ENCODE results near the gene GRM8. TPM values are rescaled to one million over a fixed set of nuclear protein-coding genes. Genes with fewer than 3 reads are reported as not detected.

The GRM8 gene
- total RNA-seq, 2 experiments from 2014 or later: not detected

DNA sequence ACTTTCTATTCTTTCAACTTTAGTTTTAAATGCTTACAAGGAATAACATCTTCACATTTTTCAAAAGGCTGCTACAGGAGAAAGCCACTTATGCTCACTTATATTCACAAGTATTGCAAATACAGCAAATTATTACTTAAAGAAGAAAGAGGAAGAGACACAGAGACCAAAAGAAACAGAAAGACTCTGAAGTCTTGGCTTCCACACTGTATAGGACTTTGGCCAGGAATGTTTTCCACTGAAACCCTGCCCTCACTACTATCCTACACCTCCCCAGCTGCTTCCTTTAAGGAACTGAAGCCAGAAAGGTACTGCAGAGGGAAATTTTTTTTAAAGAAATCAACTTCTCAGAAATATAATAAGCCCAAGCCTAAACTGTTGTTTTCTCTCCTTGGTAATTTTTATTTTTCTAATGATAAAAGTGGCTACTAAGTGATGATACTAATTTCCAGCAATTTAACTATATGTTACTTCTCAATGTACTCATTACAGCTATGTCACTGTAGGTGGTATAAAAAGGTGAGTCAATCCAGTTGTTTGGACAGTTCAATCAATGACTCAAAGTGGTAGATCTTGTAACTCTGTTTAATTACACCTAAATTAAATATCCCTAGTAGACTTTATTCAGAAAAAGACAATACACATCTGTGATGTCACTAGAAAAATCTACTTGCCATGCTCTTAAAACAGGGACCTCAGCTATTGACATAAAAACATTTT lies 231.6 kb downstream of the GRM8 start:
- no peak for DNase-seq
- Mint-ChIP-seq H3K36me3 (ENCODE audit: low read depth) (no peaks in the 10 kb centered on the region), H3K4me3 (no peak overlapping the region), H3K4me1 (no peaks in the 10 kb centered on the region), H3K27me3 (no peaks in the 10 kb centered on the region), H3K9me3 (no peaks in the 10 kb centered on the region), H3K27ac (no peak overlapping the region)
- POLR2A ChIA-PET: no interaction called here
- CTCF ChIA-PET: no interaction called here

DNA sequence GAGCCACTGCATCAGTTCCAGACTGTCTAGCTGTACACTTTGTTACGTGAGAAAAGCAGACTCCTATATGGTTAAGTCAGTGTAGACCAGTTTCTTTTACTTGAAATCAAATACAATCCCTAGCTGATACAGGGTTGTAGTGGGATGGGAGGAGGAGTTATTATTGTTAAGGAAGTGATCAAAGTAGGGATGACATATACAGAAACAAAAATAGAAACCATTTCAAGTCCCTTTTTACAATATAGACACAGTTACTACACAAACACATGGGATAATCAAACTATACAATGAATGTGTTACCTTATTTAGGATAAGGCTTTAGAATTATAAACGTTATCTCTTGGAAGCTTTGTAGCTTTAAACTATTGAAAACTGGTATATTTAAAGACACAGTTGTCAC lies 233.9 kb downstream of the GRM8 start:
- no peaks in the 10 kb centered on the region for H3K36me3 Mint-ChIP-seq (ENCODE audit: low read depth)
- DNase-seq: no peak
- H3K4me3 Mint-ChIP-seq: no peak overlapping the region
- H3K9me3 Mint-ChIP-seq: no peaks in the 10 kb centered on the region
- H3K27me3 Mint-ChIP-seq: no peaks in the 10 kb centered on the region
- ChIA-PET CTCF (no interaction called here), POLR2A (no interaction called here)
- H3K27ac Mint-ChIP-seq: no peak overlapping the region
- no peaks in the 10 kb centered on the region for H3K4me1 Mint-ChIP-seq

DNA sequence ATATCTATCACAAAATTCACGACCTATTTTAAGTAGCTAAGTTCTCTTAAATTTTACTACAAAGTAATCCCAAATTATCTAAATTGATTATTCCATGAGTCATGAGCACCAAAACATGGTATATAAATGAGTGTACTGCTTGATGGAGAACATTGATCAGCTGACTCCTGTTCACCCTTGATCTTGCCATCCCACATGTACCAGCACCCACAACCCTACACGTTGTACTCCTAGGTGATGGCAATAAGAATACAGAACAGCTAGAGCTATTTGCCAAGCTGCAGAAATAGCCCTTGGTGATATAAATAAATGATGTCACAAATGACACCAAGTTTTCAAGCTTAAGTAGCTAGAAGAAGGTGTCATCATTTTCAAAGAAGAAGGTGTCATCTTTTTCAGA lies 235.5 kb downstream of the GRM8 start:
- no peaks in the 10 kb centered on the region for H3K27me3 Mint-ChIP-seq
- no peak for DNase-seq
- POLR2A ChIA-PET: interaction anchor here (0.6 kb wide), 1 partner anchor 71 kb away, joined by 3 read pairs; no protein-coding TSS in a partner anchor
- no peaks in the 10 kb centered on the region for H3K4me1 Mint-ChIP-seq
- no peak overlapping the region for H3K4me3 Mint-ChIP-seq
- no peak overlapping the region for H3K27ac Mint-ChIP-seq
- no peaks in the 10 kb centered on the region for H3K36me3 Mint-ChIP-seq (ENCODE audit: low read depth)
- CTCF ChIA-PET: no interaction called here
- no peaks in the 10 kb centered on the region for H3K9me3 Mint-ChIP-seq

DNA sequence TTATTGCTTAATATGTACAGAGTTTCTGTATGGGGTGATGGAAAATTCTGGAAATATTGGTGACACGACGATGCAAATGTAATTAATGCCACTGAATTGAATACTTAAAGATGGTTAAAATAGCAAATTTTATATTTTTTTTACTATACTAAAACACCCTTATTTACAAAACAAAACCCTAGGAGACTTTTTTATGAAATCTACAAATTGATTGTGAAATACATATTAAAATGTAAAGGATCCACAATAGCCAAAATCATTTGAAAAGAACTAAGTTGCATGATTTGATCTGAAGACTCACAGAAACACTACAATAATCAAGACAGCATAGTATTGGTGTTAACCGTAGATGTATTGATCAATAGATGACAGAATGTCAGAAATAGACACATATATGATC lies 252.0 kb downstream of the GRM8 start:
- DNase-seq: no peak
- no peak overlapping the region for H3K4me3 Mint-ChIP-seq
- H3K27me3 Mint-ChIP-seq: peaks cover 5% of the 10 kb centered on the region
- CTCF ChIA-PET: no interaction called here
- H3K4me1 Mint-ChIP-seq: no peaks in the 10 kb centered on the region
- H3K9me3 Mint-ChIP-seq: no peaks in the 10 kb centered on the region
- POLR2A ChIA-PET: no interaction called here
- H3K27ac Mint-ChIP-seq: no peak overlapping the region
- H3K36me3 Mint-ChIP-seq (ENCODE audit: low read depth): no peaks in the 10 kb centered on the region

DNA sequence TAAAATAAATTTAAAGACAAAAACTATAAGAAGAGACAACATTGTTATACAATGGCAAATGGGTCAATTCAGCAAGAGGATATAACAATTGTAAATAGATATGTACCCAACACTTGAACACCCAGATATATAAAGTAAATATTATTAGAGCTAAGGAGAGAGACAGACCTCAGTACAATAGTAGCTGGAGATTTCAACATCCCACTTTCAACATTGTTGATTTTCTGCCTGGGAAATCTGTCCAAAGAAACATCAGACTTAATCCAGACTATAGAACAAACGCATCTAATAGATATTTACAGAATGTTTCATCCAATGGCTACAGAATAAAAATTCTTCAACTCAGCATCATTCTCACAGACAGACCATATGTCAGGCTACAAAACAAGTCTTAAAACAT lies 256.1 kb downstream of the GRM8 start:
- no peaks in the 10 kb centered on the region for H3K36me3 Mint-ChIP-seq (ENCODE audit: low read depth)
- H3K27me3 Mint-ChIP-seq: peaks cover 5% of the 10 kb centered on the region
- H3K4me3 Mint-ChIP-seq: no peak overlapping the region
- no peaks in the 10 kb centered on the region for H3K9me3 Mint-ChIP-seq
- POLR2A ChIA-PET: no interaction called here
- no peak overlapping the region for H3K27ac Mint-ChIP-seq
- no peaks in the 10 kb centered on the region for H3K4me1 Mint-ChIP-seq
- CTCF ChIA-PET: no interaction called here
- no peak for DNase-seq

DNA sequence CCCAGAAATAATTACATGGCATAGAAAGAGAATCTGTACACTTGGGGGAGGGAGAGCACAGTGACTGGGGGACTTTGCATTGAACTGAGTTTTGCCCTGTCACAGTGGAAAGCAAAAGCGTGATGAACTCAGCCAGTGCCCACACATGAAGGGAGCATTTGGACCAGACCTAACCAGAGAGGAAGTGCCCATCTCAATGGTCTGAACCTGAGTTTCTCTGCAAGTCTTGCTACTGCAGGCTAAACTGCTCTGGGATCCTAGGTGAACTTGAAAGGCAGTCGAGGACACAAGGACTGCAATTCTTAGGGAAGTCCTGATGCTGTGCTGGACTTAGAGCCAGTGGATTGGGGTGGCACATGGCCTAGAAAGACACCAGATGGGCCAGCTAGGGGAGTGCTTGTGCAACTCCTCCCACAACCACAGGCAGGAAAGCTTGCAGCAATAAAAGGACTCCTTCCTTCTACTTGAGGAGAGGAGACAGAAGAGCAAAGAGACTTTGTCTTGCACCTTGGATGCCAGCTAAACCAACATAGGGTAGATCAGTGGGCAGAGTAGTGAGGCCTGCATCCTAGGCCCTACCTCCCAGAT lies 259.0 kb downstream of the GRM8 start:
- H3K4me1 Mint-ChIP-seq: no peaks in the 10 kb centered on the region
- peaks cover 5% of the 10 kb centered on the region for H3K27me3 Mint-ChIP-seq
- no peaks in the 10 kb centered on the region for H3K9me3 Mint-ChIP-seq
- POLR2A ChIA-PET: no interaction called here
- H3K4me3 Mint-ChIP-seq: no peak overlapping the region
- CTCF ChIA-PET: no interaction called here
- H3K27ac Mint-ChIP-seq: no peak overlapping the region
- H3K36me3 Mint-ChIP-seq (ENCODE audit: low read depth): no peaks in the 10 kb centered on the region
- DNase-seq: no peak

DNA sequence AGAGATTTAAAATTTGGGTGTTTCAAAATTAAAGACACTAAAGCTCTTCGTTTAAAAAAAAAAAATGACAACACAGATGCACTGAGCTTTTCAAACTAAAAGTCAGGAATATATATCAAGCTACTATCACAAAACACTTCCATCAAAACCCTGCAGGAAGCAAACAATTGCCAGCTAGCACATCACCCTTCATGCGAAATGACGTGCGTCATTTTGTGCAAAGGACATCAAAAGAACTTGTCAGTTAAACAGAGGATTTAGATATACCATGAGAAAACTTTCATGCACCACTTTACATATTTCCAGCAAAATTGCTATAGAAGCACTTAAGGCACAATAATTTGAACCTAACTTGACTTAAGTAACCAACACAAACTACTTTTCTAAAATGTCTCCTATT lies 264.7 kb downstream of the GRM8 start:
- no peaks in the 10 kb centered on the region for H3K27me3 Mint-ChIP-seq
- H3K4me3 Mint-ChIP-seq: no peak overlapping the region
- DNase-seq: no peak
- ChIA-PET POLR2A (no interaction called here), CTCF (no interaction called here)
- H3K27ac Mint-ChIP-seq: no peak overlapping the region
- H3K4me1 Mint-ChIP-seq: no peaks in the 10 kb centered on the region
- no peaks in the 10 kb centered on the region for H3K36me3 Mint-ChIP-seq (ENCODE audit: low read depth)
- H3K9me3 Mint-ChIP-seq: no peaks in the 10 kb centered on the region

DNA sequence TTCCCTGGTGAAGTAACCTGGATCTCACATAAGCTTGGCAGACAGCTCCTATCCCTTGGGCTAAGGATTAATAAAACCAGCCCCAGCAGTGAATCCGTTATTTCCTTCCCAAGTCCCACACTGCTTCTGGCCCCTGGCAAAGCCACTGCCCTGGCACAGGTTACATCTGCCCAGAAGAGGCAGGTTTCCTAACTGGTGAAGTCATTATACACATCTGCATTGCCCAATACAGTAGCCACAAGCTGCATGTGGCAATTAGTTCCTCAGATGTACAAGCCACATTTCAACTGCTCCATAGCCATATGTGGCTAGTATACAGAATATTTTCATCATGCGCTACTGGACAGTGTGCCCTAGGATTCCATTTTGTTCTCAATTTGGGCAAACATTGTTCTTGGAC lies 273.0 kb downstream of the GRM8 start:
- ChIA-PET CTCF (no interaction called here), POLR2A (no interaction called here)
- no peak overlapping the region for H3K27ac Mint-ChIP-seq
- no peak overlapping the region for H3K4me3 Mint-ChIP-seq
- H3K27me3 Mint-ChIP-seq: no peaks in the 10 kb centered on the region
- H3K9me3 Mint-ChIP-seq: no peaks in the 10 kb centered on the region
- no peak for DNase-seq
- no peaks in the 10 kb centered on the region for H3K4me1 Mint-ChIP-seq
- H3K36me3 Mint-ChIP-seq (ENCODE audit: low read depth): no peaks in the 10 kb centered on the region

DNA sequence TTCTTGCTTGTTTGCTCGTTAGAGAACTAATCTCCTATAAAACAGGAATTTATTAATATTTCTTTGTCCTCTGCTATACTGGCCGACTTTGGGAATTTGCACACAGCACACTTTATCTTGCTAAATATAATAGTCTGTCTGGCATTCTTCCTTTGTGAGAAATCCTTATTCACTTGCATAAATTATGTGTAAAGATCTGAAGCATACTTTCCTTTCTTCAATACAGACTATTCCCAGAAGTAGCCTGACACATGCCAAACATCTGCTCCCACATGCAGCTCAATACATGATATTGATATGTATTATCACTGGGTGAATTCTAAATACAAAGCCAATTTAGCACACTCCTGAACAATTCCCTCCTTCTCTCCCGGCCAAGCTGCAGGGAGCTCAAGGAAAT lies 273.9 kb downstream of the GRM8 start:
- ChIA-PET POLR2A (no interaction called here), CTCF (no interaction called here)
- H3K4me1 Mint-ChIP-seq: no peaks in the 10 kb centered on the region
- no peak overlapping the region for H3K27ac Mint-ChIP-seq
- no peaks in the 10 kb centered on the region for H3K36me3 Mint-ChIP-seq (ENCODE audit: low read depth)
- no peaks in the 10 kb centered on the region for H3K9me3 Mint-ChIP-seq
- no peak overlapping the region for H3K4me3 Mint-ChIP-seq
- H3K27me3 Mint-ChIP-seq: no peaks in the 10 kb centered on the region
- DNase-seq: no peak

DNA sequence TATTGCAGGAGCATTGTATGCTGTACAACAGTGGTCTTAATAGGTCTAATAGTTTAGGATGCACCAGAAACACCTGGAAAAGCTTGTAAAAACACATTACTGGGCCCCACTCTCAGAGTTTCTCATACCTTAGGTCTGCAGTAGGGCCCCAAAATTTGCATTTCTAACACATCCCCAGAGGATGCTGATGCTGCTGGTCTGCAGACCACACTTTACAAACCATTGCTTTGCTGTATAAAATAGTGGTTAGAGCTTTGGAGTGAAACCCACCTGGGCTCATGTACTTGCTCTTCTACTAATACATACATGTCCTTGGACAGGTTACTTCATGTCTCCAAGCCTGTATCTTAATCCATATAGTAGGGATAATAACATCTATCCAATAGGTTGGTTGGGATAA lies 279.7 kb downstream of the GRM8 start:
- Mint-ChIP-seq H3K27me3 (no peaks in the 10 kb centered on the region), H3K4me1 (no peaks in the 10 kb centered on the region), H3K27ac (no peak overlapping the region), H3K4me3 (no peak overlapping the region), H3K9me3 (no peaks in the 10 kb centered on the region), H3K36me3 (ENCODE audit: low read depth) (no peaks in the 10 kb centered on the region)
- DNase-seq: no peak
- ChIA-PET CTCF (interaction anchor here (0.6 kb wide), 1 partner anchor 297 kb away, joined by 3 read pairs; no protein-coding TSS in a partner anchor), POLR2A (no interaction called here)

DNA sequence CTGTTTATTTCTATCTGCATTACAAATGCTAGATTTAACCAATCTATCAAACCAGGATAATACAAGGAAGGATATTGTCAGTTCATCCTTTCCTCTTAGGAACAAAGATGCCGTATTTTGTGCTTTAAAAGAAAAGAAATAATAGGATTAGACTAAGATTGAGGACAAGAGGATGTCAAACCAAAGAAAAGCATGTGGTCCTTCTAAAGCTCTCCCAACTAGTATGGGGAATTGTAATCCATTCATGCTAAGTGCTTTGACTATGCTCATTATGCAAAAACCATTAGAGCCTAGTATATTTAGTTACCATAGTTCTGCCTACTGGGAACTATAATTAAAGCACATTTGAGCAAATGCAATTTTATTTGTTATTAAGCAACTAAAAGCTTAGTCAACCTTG lies 280.2 kb downstream of the GRM8 start:
- H3K27me3 Mint-ChIP-seq: no peaks in the 10 kb centered on the region
- DNase-seq: no peak
- ChIA-PET CTCF (interaction anchor here (0.6 kb wide), 1 partner anchor 297 kb away, joined by 3 read pairs; no protein-coding TSS in a partner anchor), POLR2A (no interaction called here)
- H3K4me1 Mint-ChIP-seq: no peaks in the 10 kb centered on the region
- H3K4me3 Mint-ChIP-seq: no peak overlapping the region
- H3K27ac Mint-ChIP-seq: no peak overlapping the region
- no peaks in the 10 kb centered on the region for H3K36me3 Mint-ChIP-seq (ENCODE audit: low read depth)
- no peaks in the 10 kb centered on the region for H3K9me3 Mint-ChIP-seq

DNA sequence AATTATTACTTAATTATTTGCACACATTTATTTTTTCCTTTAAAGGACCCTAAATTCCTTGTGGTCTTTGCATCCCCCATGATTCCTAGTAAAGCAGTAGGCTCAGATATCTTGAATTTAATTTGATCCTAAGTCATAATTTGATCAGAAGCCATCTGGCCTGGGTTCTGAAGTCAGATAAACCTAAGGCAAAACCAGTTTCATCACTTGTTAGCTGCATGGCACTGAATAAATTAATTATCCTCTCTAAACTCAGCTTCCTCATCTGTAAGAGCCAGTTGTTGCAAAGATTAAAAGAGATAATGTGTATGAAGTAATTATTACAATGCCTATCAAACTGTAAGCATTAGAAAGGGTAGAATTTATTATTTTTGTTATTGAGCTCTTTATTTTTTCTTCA lies 293.1 kb downstream of the GRM8 start:
- Mint-ChIP-seq H3K4me1 (no peaks in the 10 kb centered on the region), H3K27ac (no peak overlapping the region), H3K4me3 (no peak overlapping the region), H3K9me3 (no peaks in the 10 kb centered on the region), H3K36me3 (ENCODE audit: low read depth) (no peaks in the 10 kb centered on the region), H3K27me3 (no peaks in the 10 kb centered on the region)
- ChIA-PET CTCF (no interaction called here), POLR2A (no interaction called here)
- DNase-seq: no peak

DNA sequence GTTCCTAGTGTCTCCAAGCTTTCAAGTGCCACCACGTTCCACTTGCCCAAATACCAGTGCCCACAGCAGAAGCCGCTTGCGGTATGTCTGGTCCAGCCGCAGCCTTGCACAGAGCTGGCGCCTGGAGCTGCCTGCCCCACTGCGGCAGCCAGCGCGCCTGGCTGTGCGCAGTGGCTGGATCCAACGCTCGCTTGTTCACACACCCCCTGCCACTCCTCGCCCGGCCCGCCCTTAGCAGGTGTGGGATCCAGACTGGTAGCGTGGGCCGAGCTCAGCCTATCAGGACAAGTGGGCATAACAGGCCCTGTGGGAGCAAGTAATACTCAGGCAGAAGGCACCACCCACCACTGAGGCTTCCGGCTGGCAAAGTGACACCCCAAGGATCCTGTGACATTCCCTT lies 294.4 kb downstream of the GRM8 start:
- no peak overlapping the region for H3K27ac Mint-ChIP-seq

DNA sequence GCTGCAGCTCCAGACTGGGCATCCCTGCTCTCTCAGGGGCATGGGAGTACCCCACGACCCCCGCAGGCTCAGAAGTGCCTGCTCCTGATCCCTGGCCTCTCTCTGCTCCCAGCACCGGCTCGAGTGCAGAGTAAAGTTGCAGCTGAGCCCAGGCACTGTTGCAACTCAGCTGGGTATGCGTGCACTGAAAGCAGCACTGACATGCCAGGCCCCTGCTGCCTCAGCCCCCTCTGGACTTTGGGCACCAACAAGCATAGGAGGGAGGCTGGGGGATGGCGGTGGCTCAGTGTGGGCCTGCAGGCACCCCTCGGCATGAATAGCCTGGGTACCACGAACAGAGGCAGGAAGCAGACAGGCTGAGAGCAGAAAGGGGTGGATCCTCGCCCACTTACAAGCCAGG lies 295.3 kb downstream of the GRM8 start:
- ChIA-PET POLR2A (no interaction called here), CTCF (no interaction called here)
- Mint-ChIP-seq H3K4me3 (no peak overlapping the region), H3K27me3 (no peaks in the 10 kb centered on the region), H3K27ac (no peak overlapping the region), H3K9me3 (no peaks in the 10 kb centered on the region), H3K36me3 (ENCODE audit: low read depth) (no peaks in the 10 kb centered on the region), H3K4me1 (no peaks in the 10 kb centered on the region)
- no peak for DNase-seq

More for the DNA sequence above, 294.4 kb downstream of the GRM8 start:
- CTCF ChIA-PET: no interaction called here
- no peak overlapping the region for H3K4me3 Mint-ChIP-seq
- DNase-seq: no peak
- no peaks in the 10 kb centered on the region for H3K27me3 Mint-ChIP-seq
- H3K9me3 Mint-ChIP-seq: no peaks in the 10 kb centered on the region
- no peaks in the 10 kb centered on the region for H3K4me1 Mint-ChIP-seq
- POLR2A ChIA-PET: no interaction called here
- H3K36me3 Mint-ChIP-seq (ENCODE audit: low read depth): no peaks in the 10 kb centered on the region

Measured in activated CD4-positive, alpha-beta T cell treated with anti-CD3 and anti-CD28 coated beads, Interleukin-2, amount 10 ng/mL, durations not matched to agents 7 days and 5 days (primary cell).